Colonic mucosa (tissue), 4 donors: Measurements from ENCODE around the gene AP1G2. TPM values are rescaled to one million over a fixed set of nuclear protein-coding genes. Genes with fewer than 3 reads are reported as not detected.

Source experiments
- DNase-seq: peaks from one replicate; pipeline ENCODE4 v3.0.0-alpha.2; 2020
- H3K27ac ChIP-seq: fragments of 200-600 bp; one replicate; pipeline ENCODE4 v1.8.0; 2021
- H3K27me3 ChIP-seq: fragments of 200-600 bp; one replicate; pipeline ENCODE4 v1.8.0; 2021
- H3K36me3 ChIP-seq: fragments of 200-600 bp; one replicate; pipeline ENCODE4 v1.8.0; 2021
- H3K4me1 ChIP-seq: fragments of 200-600 bp; one replicate; pipeline ENCODE4 v1.8.0; 2021; ENCODE audit warnings: mild to moderate bottlenecking
- H3K4me3 ChIP-seq: fragments of 200-600 bp; one replicate; pipeline ENCODE4 v1.8.0; 2021
- H3K9ac ChIP-seq, 2 donors: one replicate each; pipeline ENCODE4 v1.7.0; 2013; ENCODE audit warnings: control low read depth in 2 of 2, low read depth in 2 of 2, low read length in 2 of 2
- H3K9me3 ChIP-seq: fragments of 200-600 bp; one replicate; pipeline ENCODE4 v1.8.0; 2021
- intact Hi-C: fragments of 100-400 bp; cut with DNase I; formaldehyde crosslinking; loops from one replicate; pipeline ENCODE4 v1.14.1; 2022
- total RNA-seq, 2 donors: library from RNA; stranded (reverse); fragmentation: NEBNext Ultra II Directional in 1 of 2; extraction: Animal tissue kit (Norgen Biotek cat#: 25700) in 1 of 2; gene quantifications; one replicate each; pipeline ENCODE4 v1.2.1, GENCODE V29; 2021
- TF ChIP-seq, protein P1 (sequence below): fragments of 200-600 bp; IDR thresholded peaks from one replicate; pipeline ENCODE4 v1.8.0; 2022; ENCODE audit warnings: antibody characterized with exemption, mild to moderate bottlenecking
- donor health status: healthy.
- donor health status: DM: no; HTN: no; CAD: no.
- donor health status: DM: no; HTN: no; CAD: no.

The AP1G2 gene
- total RNA-seq, 2 donors from 2014 or later: 154 to 214 TPM

DNA sequence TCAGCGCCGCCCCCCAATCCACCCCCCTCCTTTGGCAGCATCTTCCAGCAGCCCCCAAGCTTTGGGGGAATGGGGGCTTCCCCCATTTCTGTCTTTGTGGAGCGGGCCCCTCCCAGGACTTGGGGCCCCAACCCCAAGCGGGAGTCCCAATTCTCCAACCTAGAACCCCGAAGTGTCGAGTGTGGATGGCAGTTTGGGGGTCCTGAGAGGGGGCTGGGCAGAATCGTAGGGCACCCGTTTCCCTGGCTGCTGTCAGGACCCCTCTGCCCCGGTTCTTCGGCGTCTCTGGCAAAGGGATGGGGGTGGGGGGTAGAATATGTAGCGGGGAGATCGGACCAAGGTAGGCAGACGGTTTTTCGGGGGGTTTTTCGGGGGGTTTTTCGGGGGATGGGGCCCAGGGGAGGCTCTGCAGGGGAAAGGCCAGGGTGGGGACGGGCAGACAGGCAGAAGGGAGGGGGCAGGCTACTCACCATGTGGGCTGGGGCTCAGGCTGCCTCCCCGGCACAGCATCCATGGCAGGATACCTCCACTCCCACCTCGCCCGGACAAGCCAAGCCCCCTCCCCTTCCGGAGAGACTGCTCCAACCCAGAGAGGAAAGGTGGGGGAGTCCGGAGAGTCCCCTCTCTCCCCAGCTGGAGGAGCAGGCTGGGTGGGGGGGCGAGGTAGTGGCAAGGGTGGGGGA is 10.3 kb upstream of the AP1G2 start:
- Histone ChIP-seq H3K4me3 (no peak overlapping the region), H3K9ac (no peak overlapping the region), H3K9me3 (no peaks in the 10 kb centered on the region), H3K27ac (no peak overlapping the region), H3K36me3 (no peaks in the 10 kb centered on the region), H3K27me3 (peaks cover 27% of the 10 kb centered on the region), H3K4me1 (peaks cover 3% of the 10 kb centered on the region)
- intact Hi-C loops: no loop called here
- TF ChIP-seq, protein P1, sequence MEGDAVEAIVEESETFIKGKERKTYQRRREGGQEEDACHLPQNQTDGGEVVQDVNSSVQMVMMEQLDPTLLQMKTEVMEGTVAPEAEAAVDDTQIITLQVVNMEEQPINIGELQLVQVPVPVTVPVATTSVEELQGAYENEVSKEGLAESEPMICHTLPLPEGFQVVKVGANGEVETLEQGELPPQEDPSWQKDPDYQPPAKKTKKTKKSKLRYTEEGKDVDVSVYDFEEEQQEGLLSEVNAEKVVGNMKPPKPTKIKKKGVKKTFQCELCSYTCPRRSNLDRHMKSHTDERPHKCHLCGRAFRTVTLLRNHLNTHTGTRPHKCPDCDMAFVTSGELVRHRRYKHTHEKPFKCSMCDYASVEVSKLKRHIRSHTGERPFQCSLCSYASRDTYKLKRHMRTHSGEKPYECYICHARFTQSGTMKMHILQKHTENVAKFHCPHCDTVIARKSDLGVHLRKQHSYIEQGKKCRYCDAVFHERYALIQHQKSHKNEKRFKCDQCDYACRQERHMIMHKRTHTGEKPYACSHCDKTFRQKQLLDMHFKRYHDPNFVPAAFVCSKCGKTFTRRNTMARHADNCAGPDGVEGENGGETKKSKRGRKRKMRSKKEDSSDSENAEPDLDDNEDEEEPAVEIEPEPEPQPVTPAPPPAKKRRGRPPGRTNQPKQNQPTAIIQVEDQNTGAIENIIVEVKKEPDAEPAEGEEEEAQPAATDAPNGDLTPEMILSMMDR: no peak
- DNase-seq: no peak

DNA sequence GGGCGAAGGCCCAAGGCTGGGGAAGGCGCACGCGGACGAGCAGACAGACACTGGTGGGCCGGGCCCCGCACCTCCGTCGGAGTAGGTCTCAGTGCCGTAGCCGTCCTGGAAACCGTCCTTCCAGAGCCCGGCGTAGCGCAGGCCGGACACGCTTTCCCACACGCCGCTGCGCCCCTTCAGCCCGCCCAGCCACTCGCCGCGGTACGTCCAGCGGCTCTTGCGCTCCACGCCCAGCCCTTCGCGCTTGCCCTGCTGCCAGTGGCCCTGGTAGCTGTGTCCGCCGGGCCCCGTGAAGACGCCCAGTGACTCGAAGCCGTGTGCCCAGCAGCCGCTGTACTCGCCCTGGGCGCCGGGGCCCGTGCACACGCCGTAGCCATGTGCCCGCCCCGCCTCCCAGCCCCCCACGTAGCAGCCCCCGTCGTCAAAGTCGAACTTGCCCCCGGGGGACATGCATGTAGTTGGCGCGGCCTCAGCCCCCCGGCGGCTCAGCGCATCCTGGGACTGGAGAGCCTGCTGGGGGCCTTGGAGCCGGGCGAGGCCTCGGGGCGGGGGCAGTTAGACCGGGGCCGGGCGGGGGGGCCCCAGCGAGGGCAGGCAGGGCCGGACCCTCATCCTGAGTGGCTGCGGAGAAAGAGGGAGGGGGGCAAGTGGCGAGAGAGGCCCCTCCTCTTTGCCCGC is 9.6 kb upstream of the AP1G2 start:
- DNase-seq: peak; percentile 16
- Histone ChIP-seq H3K4me3 (no peak overlapping the region), H3K27me3 (peaks cover 27% of the 10 kb centered on the region)

DNA sequence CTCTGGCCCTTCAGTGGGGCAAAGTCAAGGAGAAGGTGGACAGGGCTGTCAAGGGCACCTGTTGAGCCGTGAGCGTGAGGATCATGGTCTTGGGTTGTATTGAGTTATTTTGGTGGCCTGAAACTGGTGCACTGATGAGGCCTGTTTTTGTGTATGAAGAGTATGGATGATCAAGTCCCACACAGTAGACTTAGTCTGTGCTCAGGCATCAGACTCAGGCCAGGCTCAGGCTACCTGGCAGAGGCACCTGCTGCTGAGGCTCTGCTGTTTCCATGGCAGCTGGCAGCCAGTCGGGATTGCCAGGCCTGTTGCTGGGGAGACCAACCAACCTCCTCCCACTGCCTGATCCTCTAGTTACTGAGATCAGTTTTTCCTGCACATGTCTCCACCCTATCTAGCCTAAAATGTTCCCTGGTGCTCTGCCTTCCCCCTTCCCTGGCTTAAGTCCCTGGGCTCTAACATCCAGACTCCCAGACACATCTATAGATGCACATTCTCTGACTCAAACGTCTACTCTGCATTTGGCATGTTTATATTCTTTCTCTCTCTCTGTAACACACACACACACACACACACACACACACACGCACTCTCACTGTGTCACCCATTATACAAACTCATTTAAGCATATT is 5.9 kb upstream of the AP1G2 start:
- H3K4me1 ChIP-seq: peaks cover 3% of the 10 kb centered on the region
- H3K9me3 ChIP-seq: no peaks in the 10 kb centered on the region
- H3K9ac ChIP-seq: no peak overlapping the region
- peaks cover 27% of the 10 kb centered on the region for H3K27me3 ChIP-seq
- H3K4me3 ChIP-seq: no peak overlapping the region
- DNase-seq: no peak
- H3K27ac ChIP-seq: no peak overlapping the region
- no peaks in the 10 kb centered on the region for H3K36me3 ChIP-seq
- TF ChIP-seq, protein P1: no peak
- intact Hi-C loops: no loop called here

More for the DNA sequence above, 9.6 kb upstream of the AP1G2 start:
- intact Hi-C loops: no loop called here
- Histone ChIP-seq H3K4me1 (peaks cover 3% of the 10 kb centered on the region), H3K9me3 (no peaks in the 10 kb centered on the region), H3K36me3 (no peaks in the 10 kb centered on the region), H3K27ac (no peak overlapping the region), H3K9ac (no peak overlapping the region)
- TF ChIP-seq, protein P1: no peak

DNA sequence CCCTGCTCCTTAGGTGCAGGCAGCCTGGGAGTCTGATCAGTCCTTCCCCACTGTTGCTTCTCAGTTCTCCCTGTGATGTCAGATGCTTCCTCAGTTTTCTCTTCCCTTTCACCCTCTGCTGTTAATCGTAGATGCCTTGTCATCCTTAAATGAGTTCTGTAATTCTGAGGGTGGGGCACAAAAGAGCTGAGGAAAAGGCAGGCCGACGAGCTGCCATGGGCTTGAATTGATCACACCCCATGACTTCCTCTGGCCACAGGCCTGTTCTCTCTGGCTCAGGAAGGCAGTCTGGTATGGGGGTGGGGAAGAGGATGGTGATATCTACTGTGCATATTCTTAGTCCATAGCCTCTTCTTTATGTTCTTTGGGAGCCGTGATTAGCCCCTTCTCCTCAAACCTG is 5.2 kb upstream of the AP1G2 start:
- H3K27ac ChIP-seq: no peak overlapping the region
- no peaks in the 10 kb centered on the region for H3K9me3 ChIP-seq
- intact Hi-C loops: no loop called here
- H3K4me3 ChIP-seq: no peak overlapping the region
- H3K9ac ChIP-seq: no peak overlapping the region
- peaks cover 3% of the 10 kb centered on the region for H3K4me1 ChIP-seq
- peaks cover 27% of the 10 kb centered on the region for H3K27me3 ChIP-seq
- H3K36me3 ChIP-seq: no peaks in the 10 kb centered on the region
- DNase-seq: peak; percentile 24
- TF ChIP-seq, protein P1: no peak

DNA sequence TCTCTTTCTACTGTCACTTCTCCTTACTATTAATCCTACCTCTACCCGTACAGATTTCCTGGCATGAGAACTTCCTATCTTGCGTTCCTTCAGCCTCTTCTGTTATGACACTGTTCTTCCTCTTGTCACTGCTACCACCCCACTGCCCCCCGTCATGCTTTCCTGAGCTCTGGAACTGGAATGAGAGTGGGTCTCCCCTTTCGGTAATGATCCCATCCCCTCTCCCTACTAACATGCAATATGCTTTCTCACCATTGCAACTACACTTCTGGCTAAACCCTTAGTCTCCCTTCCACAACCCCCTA is 4.9 kb upstream of the AP1G2 start:
- Histone ChIP-seq H3K9ac (no peak overlapping the region), H3K9me3 (no peaks in the 10 kb centered on the region), H3K27ac (no peak overlapping the region), H3K4me3 (no peak overlapping the region), H3K4me1 (peaks cover 3% of the 10 kb centered on the region), H3K36me3 (no peaks in the 10 kb centered on the region), H3K27me3 (peaks cover 24% of the 10 kb centered on the region)
- no peak for DNase-seq
- TF ChIP-seq, protein P1: no peak
- intact Hi-C loops: no loop called here
